Suprapubic skin (tissue), 4 donors: ENCODE data around the gene FBH1.

Experiments
- POLR2A ChIP-seq, 2 donors: fragments of 450-650 bp; IDR thresholded peaks; one replicate each; pipeline ENCODE4 v1.6.1; 2017; ENCODE audit warnings: antibody characterized with exemption in 2 of 2, mild to moderate bottlenecking in 2 of 2, moderate library complexity in 2 of 2
- POLR2AphosphoS5 ChIP-seq, 3 donors: sonication (generic); formaldehyde crosslinking; IDR thresholded peaks; one replicate each; pipeline ENCODE4 v1.6.1; 2017; ENCODE audit warnings: antibody characterized with exemption in 3 of 3
- TF ChIP-seq, protein P1 (sequence below), 2 donors: fragments of 200-600 bp in 1 of 2; fragments of 450-650 bp in 1 of 2; sonication (generic) in 1 of 2; IDR thresholded peaks; one replicate each; pipeline ENCODE4 v1.5.1; 2016 to 2019; ENCODE audit warnings: antibody characterized with exemption in 2 of 2, mild to moderate bottlenecking in 1 of 2, moderate library complexity in 1 of 2

DNA sequence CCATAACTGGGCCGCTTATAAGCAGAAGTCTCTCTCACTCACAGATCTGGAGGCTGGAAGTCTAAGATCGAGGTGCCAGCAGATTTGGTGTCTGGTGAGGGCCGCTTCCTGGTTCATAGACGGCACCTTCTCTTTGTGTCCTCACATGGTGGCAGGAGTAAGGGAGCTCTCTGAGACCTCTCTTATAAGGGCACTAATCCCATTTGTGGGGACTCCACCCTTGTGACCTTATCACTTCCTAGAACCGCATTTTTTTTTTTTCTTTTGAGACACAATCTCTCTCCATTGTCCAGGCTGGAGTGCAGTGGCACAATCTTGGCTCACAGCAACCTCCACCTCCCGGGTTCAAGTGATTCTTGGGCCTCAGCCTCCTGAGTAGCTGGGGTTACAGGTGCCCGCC is 8.1 kb downstream of the FBH1 start:
- TF ChIP-seq POLR2AphosphoS5 (IDR thresholded peaks at IDR 0.05) = no peak
- TF ChIP-seq, protein P1, sequence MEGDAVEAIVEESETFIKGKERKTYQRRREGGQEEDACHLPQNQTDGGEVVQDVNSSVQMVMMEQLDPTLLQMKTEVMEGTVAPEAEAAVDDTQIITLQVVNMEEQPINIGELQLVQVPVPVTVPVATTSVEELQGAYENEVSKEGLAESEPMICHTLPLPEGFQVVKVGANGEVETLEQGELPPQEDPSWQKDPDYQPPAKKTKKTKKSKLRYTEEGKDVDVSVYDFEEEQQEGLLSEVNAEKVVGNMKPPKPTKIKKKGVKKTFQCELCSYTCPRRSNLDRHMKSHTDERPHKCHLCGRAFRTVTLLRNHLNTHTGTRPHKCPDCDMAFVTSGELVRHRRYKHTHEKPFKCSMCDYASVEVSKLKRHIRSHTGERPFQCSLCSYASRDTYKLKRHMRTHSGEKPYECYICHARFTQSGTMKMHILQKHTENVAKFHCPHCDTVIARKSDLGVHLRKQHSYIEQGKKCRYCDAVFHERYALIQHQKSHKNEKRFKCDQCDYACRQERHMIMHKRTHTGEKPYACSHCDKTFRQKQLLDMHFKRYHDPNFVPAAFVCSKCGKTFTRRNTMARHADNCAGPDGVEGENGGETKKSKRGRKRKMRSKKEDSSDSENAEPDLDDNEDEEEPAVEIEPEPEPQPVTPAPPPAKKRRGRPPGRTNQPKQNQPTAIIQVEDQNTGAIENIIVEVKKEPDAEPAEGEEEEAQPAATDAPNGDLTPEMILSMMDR (IDR thresholded peaks at IDR 0.05) = no peak
- TF ChIP-seq POLR2A (IDR thresholded peaks at IDR 0.05) = no peak
